HCT116 (cell line): ENCODE measurements around the gene BHLHE41. TPM values are rescaled to one million over a fixed set of nuclear protein-coding genes. Genes with fewer than 3 reads are reported as not detected.

Source experiments
- ATAC-seq: fragments of 200-7000 bp; cut with Tn5 transposase; 2 replicates; pipeline ENCODE4 v1.9.1; 2020; ENCODE audit warnings: mild to moderate bottlenecking, moderate library complexity
- BruUV-seq: library from RNA; stranded (reverse); fragments of 400-500 nt; replicated peaks from 2 replicates; lab custom pipeline; 2021; lab: Mats Ljungman, UMichigan
- CTCF ChIA-PET: fragments of 300-600 bp; sonication (Branson Sonifier 250); formaldehyde crosslinking; loops from one replicate; lab custom pipeline; 2021; ENCODE audit warnings: antibody characterized with exemption; lab: Charles Lee
- POLR2A ChIA-PET: fragments of 300-600, 350-600 bp; sonication (Branson Sonifier 250); formaldehyde crosslinking; loops from one replicate; lab custom pipeline; 2021; ENCODE audit warnings: antibody characterized with exemption; lab: Charles Lee
- RAD21 ChIA-PET, 2 experiments: fragments of 300-600 bp; sonication (Branson Sonifier 250); formaldehyde crosslinking; loops; one replicate each; lab custom pipeline; 2023; ENCODE audit warnings: low total read pairs in 2 of 2; ENCODE audit not compliant: uncharacterized antibody in 2 of 2, unreplicated experiment in 2 of 2, low non-redundant PET in 1 of 2; lab: Charles Lee
- DNase-seq: peaks from one replicate; pipeline ENCODE4 v3.0.0-alpha.2; 2010; ENCODE audit warnings: low read depth, low spot score
- H2AFZ ChIP-seq: fragments of 200-600 bp; shearing (Covaris generic), sonication (generic); 2 replicates; pipeline ENCODE4 v1.6.1; 2017; ENCODE audit warnings: low read depth, mixed run types, mixed read lengths, antibody characterized with exemption, low read length; ENCODE audit not compliant: poor library complexity, severe bottlenecking
- H3K27ac ChIP-seq: 2 replicates; pipeline ENCODE4 v1.5.1; 2012; ENCODE audit warnings: low read depth, low read length
- H3K27me3 ChIP-seq: fragments of 200-600 bp; sonication (generic); 2 replicates; pipeline ENCODE4 v1.6.1; 2016; ENCODE audit warnings: mixed run types, low read length, mixed read lengths; ENCODE audit not compliant: insufficient read depth
- H3K36me3 ChIP-seq, 2 experiments: fragments of 200-500 bp in 1 of 2; fragments of 200-600 bp in 1 of 2; sonication (Bioruptor generic) in 1 of 2; sonication (generic) in 1 of 2; 2 replicates each; pipeline versions ENCODE4 v1.5.1 to v1.6.1; 2014 to 2016; ENCODE audit warnings: low read length in 2 of 2, inconsistent platforms in 1 of 2, mixed read lengths in 1 of 2, mixed run types in 1 of 2; ENCODE audit not compliant: insufficient read depth in 2 of 2, control insufficient read depth in 1 of 2
- H3K4me1 ChIP-seq, 2 experiments: fragments of 200-600 bp in 1 of 2; sonication (generic) in 1 of 2; 2 replicates each; pipeline versions ENCODE4 v1.5.1 to v1.6.1; 2012 to 2017; ENCODE audit warnings: low read length in 2 of 2, inconsistent platforms in 1 of 2, mild to moderate bottlenecking in 1 of 2, mixed read lengths in 1 of 2, mixed run types in 1 of 2, moderate library complexity in 1 of 2; ENCODE audit not compliant: insufficient read depth in 2 of 2, control insufficient read depth in 1 of 2
- H3K4me2 ChIP-seq: fragments of 200-600 bp; sonication (generic); 2 replicates; pipeline ENCODE4 v1.6.1; 2017; ENCODE audit warnings: mixed run types, low read length, mixed read lengths
- H3K4me3 ChIP-seq, 2 experiments: fragments of 200-600 bp in 1 of 2; sonication (generic) in 1 of 2; replicated peaks in 1 of 2; 2 replicates each; pipeline ENCODE4 v1.5.1; 2011 to 2016; ENCODE audit warnings: low read length in 2 of 2, control low read depth in 1 of 2, low read depth in 1 of 2, mild to moderate bottlenecking in 1 of 2, mixed read lengths in 1 of 2, mixed run types in 1 of 2
- H3K79me2 ChIP-seq: fragments of 200-600 bp; sonication (generic); 2 replicates; pipeline ENCODE4 v1.6.1; 2017; ENCODE audit warnings: mild to moderate bottlenecking, mixed run types, low read length, moderate library complexity, mixed read lengths; ENCODE audit not compliant: insufficient read depth
- H3K9ac ChIP-seq: fragments of 200-600 bp; sonication (generic); 2 replicates; pipeline ENCODE4 v1.6.1; 2016; ENCODE audit warnings: low read length, mixed read lengths
- H3K9me2 ChIP-seq: fragments of 200-600 bp; sonication (generic), shearing (Covaris generic); 2 replicates; pipeline ENCODE4 v1.6.1; 2017; ENCODE audit warnings: mixed run types, mild to moderate bottlenecking, moderate library complexity; ENCODE audit not compliant: insufficient read depth
- H3K9me3 ChIP-seq, 2 experiments: fragments of 200-500 bp in 1 of 2; fragments of 200-600 bp in 1 of 2; sonication (Bioruptor generic) in 1 of 2; sonication (generic) in 1 of 2; 2 replicates each; pipeline ENCODE4 v1.6.1; 2014 to 2017; ENCODE audit warnings: low read length in 2 of 2, mixed read lengths in 2 of 2, inconsistent platforms in 1 of 2, low read depth in 1 of 2, mild to moderate bottlenecking in 1 of 2, mixed run types in 1 of 2, moderate library complexity in 1 of 2; ENCODE audit not compliant: control insufficient read depth in 1 of 2, insufficient read depth in 1 of 2
- H4K20me1 ChIP-seq: fragments of 200-600 bp; sonication (generic), shearing (Covaris generic); 2 replicates; pipeline ENCODE4 v1.6.1; 2017; ENCODE audit warnings: mixed run types, mild to moderate bottlenecking, moderate library complexity; ENCODE audit not compliant: insufficient read depth
- CEBPB ChIP-seq: IDR thresholded peaks from 2 replicates; pipeline ENCODE4 v1.6.1; 2012; ENCODE audit warnings: low read depth
- EGR1 ChIP-seq: IDR thresholded peaks from 2 replicates; pipeline ENCODE4 v1.6.1; 2012; ENCODE audit warnings: low read depth
- EZH2 ChIP-seq: fragments of 200-600 bp; sonication (generic); IDR thresholded peaks from 2 replicates; pipeline ENCODE4 v1.6.1; 2017; ENCODE audit warnings: antibody characterized with exemption, mixed run types
- FOSL1 ChIP-seq: IDR thresholded peaks from 2 replicates; pipeline ENCODE4 v1.6.1; 2012; ENCODE audit warnings: low read depth
- JUND ChIP-seq: IDR thresholded peaks from 2 replicates; pipeline ENCODE4 v1.6.1; 2012
- POLR2A ChIP-seq: IDR thresholded peaks from 2 replicates; pipeline ENCODE4 v1.7.0; 2011; ENCODE audit warnings: borderline replicate concordance; ENCODE audit not compliant: insufficient read depth, insufficient read length; ENCODE audit errors: extremely low read depth
- POLR2AphosphoS5 ChIP-seq: IDR thresholded peaks from 2 replicates; pipeline ENCODE4 v1.6.1; 2011; ENCODE audit warnings: mild to moderate bottlenecking, low read depth, low read length, moderate library complexity
- SP1 ChIP-seq: IDR thresholded peaks from 2 replicates; pipeline ENCODE4 v1.6.1; 2012; ENCODE audit warnings: low read depth
- SRF ChIP-seq: IDR thresholded peaks from 2 replicates; pipeline ENCODE4 v1.6.1; 2012; ENCODE audit warnings: low read depth
- TCF7L2 ChIP-seq: IDR thresholded peaks from 2 replicates; pipeline ENCODE4 v1.7.0; 2011; ENCODE audit warnings: borderline replicate concordance, inconsistent platforms; ENCODE audit not compliant: insufficient read depth, insufficient read length; ENCODE audit errors: extremely low read depth
- YY1 ChIP-seq: IDR thresholded peaks from 2 replicates; pipeline ENCODE4 v1.6.1; 2011; ENCODE audit warnings: low read length, low read depth, moderate library complexity, mild to moderate bottlenecking; ENCODE audit not compliant: insufficient replicate concordance; ENCODE audit errors: extremely low read depth
- ZFX ChIP-seq: fragments of 450-650 bp; IDR thresholded peaks from 2 replicates; pipeline ENCODE4 v1.6.1; 2017
- intact Hi-C: fragments of 100-400 bp; cut with micrococcal nuclease; formaldehyde crosslinking; loops from 2 replicates; pipeline ENCODE4 v1.10.0; 2022
- total RNA-seq: library from RNA; stranded (reverse); gene quantifications from one replicate; pipeline ENCODE4 v1.2.1, GENCODE V29; 2021; ENCODE audit not compliant: unreplicated experiment
- TF ChIP-seq, protein P1 (sequence below): IDR thresholded peaks from 2 replicates; pipeline ENCODE4 v1.6.1; 2012
- TF ChIP-seq, protein P2 (sequence below): IDR thresholded peaks from 2 replicates; pipeline ENCODE4 v1.6.1; 2011; ENCODE audit warnings: mild to moderate bottlenecking, low read length, moderate library complexity; ENCODE audit not compliant: insufficient replicate concordance; ENCODE audit errors: extremely low read depth
- TF ChIP-seq, protein P3 (sequence below): IDR thresholded peaks from 2 replicates; pipeline ENCODE4 v1.6.1; 2012; ENCODE audit warnings: low read depth
- TF ChIP-seq, protein P4 (sequence below): IDR thresholded peaks from 2 replicates; pipeline ENCODE4 v1.6.1; 2012

BHLHE41 gene
- total RNA-seq, 1 experiment from 2014 or later = 4.7 TPM

DNA sequence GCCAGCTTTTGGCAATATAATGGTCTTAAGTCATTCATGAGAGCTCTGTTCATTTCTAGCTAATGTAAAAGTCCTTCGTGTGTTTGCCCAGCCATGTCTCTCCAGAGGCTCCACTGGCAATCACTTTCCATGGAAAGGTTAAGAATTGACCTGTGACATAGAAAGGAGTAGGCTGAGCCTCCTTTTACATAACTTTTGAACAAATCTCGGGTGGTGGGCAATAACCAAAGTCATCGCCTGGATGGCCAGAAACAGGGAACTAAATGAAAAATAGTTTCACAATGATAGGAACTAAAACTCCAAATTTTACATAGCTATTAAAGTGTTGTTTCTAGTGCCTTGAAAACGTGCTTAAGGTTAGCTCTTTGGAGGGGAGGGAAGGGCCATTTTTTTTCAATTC lies 6.5 kb downstream of the BHLHE41 start:
- no peak overlapping the region for H3K4me2 ChIP-seq
- RAD21 ChIA-PET = no interaction called here
- no peaks in the 10 kb centered on the region for H3K9me3 ChIP-seq
- intact Hi-C loops = loop anchor here (2.0 to 5.0 kb wide), 3 partner anchors 284 to 582 kb away; no protein-coding TSS in a partner anchor
- no peaks in the 10 kb centered on the region for H3K9me2 ChIP-seq
- H3K27me3 ChIP-seq = peaks cover 2% of the 10 kb centered on the region; the same call in 1 of the 2 replicates
- H3K79me2 ChIP-seq = no peaks in the 10 kb centered on the region
- H3K27ac ChIP-seq = no peak overlapping the region
- TF ChIP-seq SP1 (no peak), EZH2 (no peak), ZFX (no peak), TCF7L2 (no peak), JUND (no peak), CEBPB (no peak), POLR2AphosphoS5 (no peak), SRF (no peak), FOSL1 (no peak), YY1 (no peak), POLR2A (no peak), EGR1 (no peak)
- TF ChIP-seq, protein P1, sequence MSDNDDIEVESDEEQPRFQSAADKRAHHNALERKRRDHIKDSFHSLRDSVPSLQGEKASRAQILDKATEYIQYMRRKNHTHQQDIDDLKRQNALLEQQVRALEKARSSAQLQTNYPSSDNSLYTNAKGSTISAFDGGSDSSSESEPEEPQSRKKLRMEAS = no peak
- TF ChIP-seq, protein P2, sequence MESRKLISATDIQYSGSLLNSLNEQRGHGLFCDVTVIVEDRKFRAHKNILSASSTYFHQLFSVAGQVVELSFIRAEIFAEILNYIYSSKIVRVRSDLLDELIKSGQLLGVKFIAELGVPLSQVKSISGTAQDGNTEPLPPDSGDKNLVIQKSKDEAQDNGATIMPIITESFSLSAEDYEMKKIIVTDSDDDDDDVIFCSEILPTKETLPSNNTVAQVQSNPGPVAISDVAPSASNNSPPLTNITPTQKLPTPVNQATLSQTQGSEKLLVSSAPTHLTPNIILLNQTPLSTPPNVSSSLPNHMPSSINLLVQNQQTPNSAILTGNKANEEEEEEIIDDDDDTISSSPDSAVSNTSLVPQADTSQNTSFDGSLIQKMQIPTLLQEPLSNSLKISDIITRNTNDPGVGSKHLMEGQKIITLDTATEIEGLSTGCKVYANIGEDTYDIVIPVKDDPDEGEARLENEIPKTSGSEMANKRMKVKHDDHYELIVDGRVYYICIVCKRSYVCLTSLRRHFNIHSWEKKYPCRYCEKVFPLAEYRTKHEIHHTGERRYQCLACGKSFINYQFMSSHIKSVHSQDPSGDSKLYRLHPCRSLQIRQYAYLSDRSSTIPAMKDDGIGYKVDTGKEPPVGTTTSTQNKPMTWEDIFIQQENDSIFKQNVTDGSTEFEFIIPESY = no peak
- TF ChIP-seq, protein P3, sequence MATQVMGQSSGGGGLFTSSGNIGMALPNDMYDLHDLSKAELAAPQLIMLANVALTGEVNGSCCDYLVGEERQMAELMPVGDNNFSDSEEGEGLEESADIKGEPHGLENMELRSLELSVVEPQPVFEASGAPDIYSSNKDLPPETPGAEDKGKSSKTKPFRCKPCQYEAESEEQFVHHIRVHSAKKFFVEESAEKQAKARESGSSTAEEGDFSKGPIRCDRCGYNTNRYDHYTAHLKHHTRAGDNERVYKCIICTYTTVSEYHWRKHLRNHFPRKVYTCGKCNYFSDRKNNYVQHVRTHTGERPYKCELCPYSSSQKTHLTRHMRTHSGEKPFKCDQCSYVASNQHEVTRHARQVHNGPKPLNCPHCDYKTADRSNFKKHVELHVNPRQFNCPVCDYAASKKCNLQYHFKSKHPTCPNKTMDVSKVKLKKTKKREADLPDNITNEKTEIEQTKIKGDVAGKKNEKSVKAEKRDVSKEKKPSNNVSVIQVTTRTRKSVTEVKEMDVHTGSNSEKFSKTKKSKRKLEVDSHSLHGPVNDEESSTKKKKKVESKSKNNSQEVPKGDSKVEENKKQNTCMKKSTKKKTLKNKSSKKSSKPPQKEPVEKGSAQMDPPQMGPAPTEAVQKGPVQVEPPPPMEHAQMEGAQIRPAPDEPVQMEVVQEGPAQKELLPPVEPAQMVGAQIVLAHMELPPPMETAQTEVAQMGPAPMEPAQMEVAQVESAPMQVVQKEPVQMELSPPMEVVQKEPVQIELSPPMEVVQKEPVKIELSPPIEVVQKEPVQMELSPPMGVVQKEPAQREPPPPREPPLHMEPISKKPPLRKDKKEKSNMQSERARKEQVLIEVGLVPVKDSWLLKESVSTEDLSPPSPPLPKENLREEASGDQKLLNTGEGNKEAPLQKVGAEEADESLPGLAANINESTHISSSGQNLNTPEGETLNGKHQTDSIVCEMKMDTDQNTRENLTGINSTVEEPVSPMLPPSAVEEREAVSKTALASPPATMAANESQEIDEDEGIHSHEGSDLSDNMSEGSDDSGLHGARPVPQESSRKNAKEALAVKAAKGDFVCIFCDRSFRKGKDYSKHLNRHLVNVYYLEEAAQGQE = no peak
- TF ChIP-seq, protein P4, sequence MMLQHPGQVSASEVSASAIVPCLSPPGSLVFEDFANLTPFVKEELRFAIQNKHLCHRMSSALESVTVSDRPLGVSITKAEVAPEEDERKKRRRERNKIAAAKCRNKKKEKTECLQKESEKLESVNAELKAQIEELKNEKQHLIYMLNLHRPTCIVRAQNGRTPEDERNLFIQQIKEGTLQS = no peak
- TF ChIP-seq, all 23 proteins: peak for 0
- BruUV-seq = no TSS peak
- DNase-seq (no peak), ATAC-seq (no peak)
- Histone ChIP-seq H2AFZ (no peak overlapping the region), H3K36me3 (no peaks in the 10 kb centered on the region), H3K9ac (no peak overlapping the region), H3K4me1 (peaks cover 15 to 44% of the 10 kb centered on the region in 2 experiments), H3K4me3 (no peak overlapping the region), H4K20me1 (no peaks in the 10 kb centered on the region)
- ChIA-PET CTCF (interaction anchor here (1.6 to 3.9 kb wide), 6 partner anchors 10 to 583 kb away, joined by 4 to 26 read pairs (median 9); no protein-coding TSS in a partner anchor), POLR2A (no interaction called here)
